HCT116 (cell line): ENCODE measurements around the gene PPP1R12B. TPM values are rescaled to one million over a fixed set of nuclear protein-coding genes. Genes with fewer than 3 reads are reported as not detected.

Source experiments
- ATAC-seq: fragments of 200-7000 bp; cut with Tn5 transposase; 2 replicates; pipeline ENCODE4 v1.9.1; 2020; ENCODE audit warnings: mild to moderate bottlenecking, moderate library complexity
- BruUV-seq: library from RNA; stranded (reverse); fragments of 400-500 nt; replicated peaks from 2 replicates; lab custom pipeline; 2021; lab: Mats Ljungman, UMichigan
- CTCF ChIA-PET: fragments of 300-600 bp; sonication (Branson Sonifier 250); formaldehyde crosslinking; loops from one replicate; lab custom pipeline; 2021; ENCODE audit warnings: antibody characterized with exemption; lab: Charles Lee
- POLR2A ChIA-PET: fragments of 300-600, 350-600 bp; sonication (Branson Sonifier 250); formaldehyde crosslinking; loops from one replicate; lab custom pipeline; 2021; ENCODE audit warnings: antibody characterized with exemption; lab: Charles Lee
- RAD21 ChIA-PET, 2 experiments: fragments of 300-600 bp; sonication (Branson Sonifier 250); formaldehyde crosslinking; loops; one replicate each; lab custom pipeline; 2023; ENCODE audit warnings: low total read pairs in 2 of 2; ENCODE audit not compliant: uncharacterized antibody in 2 of 2, unreplicated experiment in 2 of 2, low non-redundant PET in 1 of 2; lab: Charles Lee
- DNase-seq: peaks from one replicate; pipeline ENCODE4 v3.0.0-alpha.2; 2010; ENCODE audit warnings: low read depth, low spot score
- H2AFZ ChIP-seq: fragments of 200-600 bp; shearing (Covaris generic), sonication (generic); 2 replicates; pipeline ENCODE4 v1.6.1; 2017; ENCODE audit warnings: low read depth, mixed run types, mixed read lengths, antibody characterized with exemption, low read length; ENCODE audit not compliant: poor library complexity, severe bottlenecking
- H3K27ac ChIP-seq: 2 replicates; pipeline ENCODE4 v1.5.1; 2012; ENCODE audit warnings: low read depth, low read length
- H3K27me3 ChIP-seq: fragments of 200-600 bp; sonication (generic); 2 replicates; pipeline ENCODE4 v1.6.1; 2016; ENCODE audit warnings: mixed run types, low read length, mixed read lengths; ENCODE audit not compliant: insufficient read depth
- H3K36me3 ChIP-seq, 2 experiments: fragments of 200-500 bp in 1 of 2; fragments of 200-600 bp in 1 of 2; sonication (Bioruptor generic) in 1 of 2; sonication (generic) in 1 of 2; 2 replicates each; pipeline versions ENCODE4 v1.5.1 to v1.6.1; 2014 to 2016; ENCODE audit warnings: low read length in 2 of 2, inconsistent platforms in 1 of 2, mixed read lengths in 1 of 2, mixed run types in 1 of 2; ENCODE audit not compliant: insufficient read depth in 2 of 2, control insufficient read depth in 1 of 2
- H3K4me1 ChIP-seq, 2 experiments: fragments of 200-600 bp in 1 of 2; sonication (generic) in 1 of 2; 2 replicates each; pipeline versions ENCODE4 v1.5.1 to v1.6.1; 2012 to 2017; ENCODE audit warnings: low read length in 2 of 2, inconsistent platforms in 1 of 2, mild to moderate bottlenecking in 1 of 2, mixed read lengths in 1 of 2, mixed run types in 1 of 2, moderate library complexity in 1 of 2; ENCODE audit not compliant: insufficient read depth in 2 of 2, control insufficient read depth in 1 of 2
- H3K4me2 ChIP-seq: fragments of 200-600 bp; sonication (generic); 2 replicates; pipeline ENCODE4 v1.6.1; 2017; ENCODE audit warnings: mixed run types, low read length, mixed read lengths
- H3K4me3 ChIP-seq, 2 experiments: fragments of 200-600 bp in 1 of 2; sonication (generic) in 1 of 2; replicated peaks in 1 of 2; 2 replicates each; pipeline ENCODE4 v1.5.1; 2011 to 2016; ENCODE audit warnings: low read length in 2 of 2, control low read depth in 1 of 2, low read depth in 1 of 2, mild to moderate bottlenecking in 1 of 2, mixed read lengths in 1 of 2, mixed run types in 1 of 2
- H3K79me2 ChIP-seq: fragments of 200-600 bp; sonication (generic); 2 replicates; pipeline ENCODE4 v1.6.1; 2017; ENCODE audit warnings: mild to moderate bottlenecking, mixed run types, low read length, moderate library complexity, mixed read lengths; ENCODE audit not compliant: insufficient read depth
- H3K9ac ChIP-seq: fragments of 200-600 bp; sonication (generic); 2 replicates; pipeline ENCODE4 v1.6.1; 2016; ENCODE audit warnings: low read length, mixed read lengths
- H3K9me2 ChIP-seq: fragments of 200-600 bp; sonication (generic), shearing (Covaris generic); 2 replicates; pipeline ENCODE4 v1.6.1; 2017; ENCODE audit warnings: mixed run types, mild to moderate bottlenecking, moderate library complexity; ENCODE audit not compliant: insufficient read depth
- H3K9me3 ChIP-seq, 2 experiments: fragments of 200-500 bp in 1 of 2; fragments of 200-600 bp in 1 of 2; sonication (Bioruptor generic) in 1 of 2; sonication (generic) in 1 of 2; 2 replicates each; pipeline ENCODE4 v1.6.1; 2014 to 2017; ENCODE audit warnings: low read length in 2 of 2, mixed read lengths in 2 of 2, inconsistent platforms in 1 of 2, low read depth in 1 of 2, mild to moderate bottlenecking in 1 of 2, mixed run types in 1 of 2, moderate library complexity in 1 of 2; ENCODE audit not compliant: control insufficient read depth in 1 of 2, insufficient read depth in 1 of 2
- H4K20me1 ChIP-seq: fragments of 200-600 bp; sonication (generic), shearing (Covaris generic); 2 replicates; pipeline ENCODE4 v1.6.1; 2017; ENCODE audit warnings: mixed run types, mild to moderate bottlenecking, moderate library complexity; ENCODE audit not compliant: insufficient read depth
- CBX3 ChIP-seq: IDR thresholded peaks from 2 replicates; pipeline ENCODE4 v1.6.1; 2012; ENCODE audit warnings: low read depth
- CTCF ChIP-seq, 3 experiments: fragments of 200-600 bp in 1 of 3; sonication (generic) in 1 of 3; IDR thresholded peaks in 2 of 3; conservative IDR thresholded peaks in 1 of 3; 2 replicates each; pipeline ENCODE4 v1.5.1; 2012 to 2017; ENCODE audit warnings: low read depth in 2 of 3, low read length in 2 of 3, antibody characterized with exemption in 1 of 3, borderline replicate concordance in 1 of 3, control low read depth in 1 of 3, mild to moderate bottlenecking in 1 of 3, mixed read lengths in 1 of 3, mixed run types in 1 of 3, moderate library complexity in 1 of 3; ENCODE audit not compliant: insufficient read depth in 1 of 3
- EGR1 ChIP-seq: IDR thresholded peaks from 2 replicates; pipeline ENCODE4 v1.6.1; 2012; ENCODE audit warnings: low read depth
- ELF1 ChIP-seq: IDR thresholded peaks from 2 replicates; pipeline ENCODE4 v1.6.1; 2012; ENCODE audit warnings: low read depth, borderline replicate concordance
- EZH2phosphoT487 ChIP-seq: fragments of 200-600 bp; IDR thresholded peaks from 2 replicates; pipeline ENCODE4 v1.6.1; 2018; ENCODE audit warnings: antibody characterized with exemption, borderline replicate concordance
- FOSL1 ChIP-seq: IDR thresholded peaks from 2 replicates; pipeline ENCODE4 v1.6.1; 2012; ENCODE audit warnings: low read depth
- MAX ChIP-seq: IDR thresholded peaks from 2 replicates; pipeline ENCODE4 v1.6.1; 2012
- POLR2A ChIP-seq: IDR thresholded peaks from 2 replicates; pipeline ENCODE4 v1.7.0; 2011; ENCODE audit warnings: borderline replicate concordance; ENCODE audit not compliant: insufficient read depth, insufficient read length; ENCODE audit errors: extremely low read depth
- POLR2AphosphoS5 ChIP-seq: IDR thresholded peaks from 2 replicates; pipeline ENCODE4 v1.6.1; 2011; ENCODE audit warnings: mild to moderate bottlenecking, low read depth, low read length, moderate library complexity
- REST ChIP-seq: IDR thresholded peaks from 2 replicates; pipeline ENCODE4 v1.6.1; 2012; ENCODE audit warnings: low read depth
- SP1 ChIP-seq: IDR thresholded peaks from 2 replicates; pipeline ENCODE4 v1.6.1; 2012; ENCODE audit warnings: low read depth
- SRF ChIP-seq: IDR thresholded peaks from 2 replicates; pipeline ENCODE4 v1.6.1; 2012; ENCODE audit warnings: low read depth
- TCF7L2 ChIP-seq: IDR thresholded peaks from 2 replicates; pipeline ENCODE4 v1.7.0; 2011; ENCODE audit warnings: borderline replicate concordance, inconsistent platforms; ENCODE audit not compliant: insufficient read depth, insufficient read length; ENCODE audit errors: extremely low read depth
- ZNF274 ChIP-seq: fragments of 200-500 bp; sonication (Bioruptor generic); IDR thresholded peaks from 2 replicates; pipeline ENCODE4 v1.6.1; 2014; ENCODE audit warnings: mild to moderate bottlenecking, low read depth, low read length, inconsistent platforms
- intact Hi-C: fragments of 100-400 bp; cut with micrococcal nuclease; formaldehyde crosslinking; loops from 2 replicates; pipeline ENCODE4 v1.10.0; 2022
- total RNA-seq: library from RNA; stranded (reverse); gene quantifications from one replicate; pipeline ENCODE4 v1.2.1, GENCODE V29; 2021; ENCODE audit not compliant: unreplicated experiment
- TF ChIP-seq, protein P1 (sequence below): IDR thresholded peaks from 2 replicates; pipeline ENCODE4 v1.6.1; 2012

PPP1R12B gene
- total RNA-seq, 1 experiment from 2014 or later, result 14.3 TPM

GRCh38 chr1:202621446-202621845 is 272.9 kb downstream of the PPP1R12B start:
- ChIA-PET RAD21 (no interaction called here), CTCF (no interaction called here), POLR2A (no interaction called here)
- Histone ChIP-seq H3K36me3 (no peaks in the 10 kb centered on the region), H3K27me3 (no peaks in the 10 kb centered on the region), H3K4me2 (no peak overlapping the region), H3K9me3 (no peaks in the 10 kb centered on the region), H4K20me1 (no peaks in the 10 kb centered on the region), H3K4me1 (peaks cover 4 to 28% of the 10 kb centered on the region in 2 experiments; a peak in 3 of 4 replicates), H3K27ac (no peak overlapping the region), H3K9ac (no peak overlapping the region), H3K9me2 (no peaks in the 10 kb centered on the region), H3K4me3 (no peak overlapping the region), H3K79me2 (no peaks in the 10 kb centered on the region), H2AFZ (no peak overlapping the region)
- intact Hi-C loops, result loop anchor here (10.0 kb wide), 1 partner anchor 437 kb away; no protein-coding TSS in a partner anchor
- DNase-seq, result no peak
- ATAC-seq, result no peak
- BruUV-seq, result no TSS peak
- TF ChIP-seq EGR1, result no peak
- TF ChIP-seq FOSL1, result no peak
- no peak for TF ChIP-seq MAX
- no peak for TF ChIP-seq ELF1
- no peak for TF ChIP-seq POLR2AphosphoS5
- TF ChIP-seq CTCF (IDR thresholded peaks at IDR 0.05 in 2 of 3, conservative IDR thresholded peaks at IDR 0.05 in 1 of 3; ENCODE audit: borderline replicate concordance in 1 of 3, insufficient read depth in 1 of 3, low read depth in 2 of 3, low read length in 2 of 3), result no peak
- no peak for TF ChIP-seq SRF
- no peak for TF ChIP-seq POLR2A
- no peak for TF ChIP-seq CBX3
- TF ChIP-seq, protein P1, sequence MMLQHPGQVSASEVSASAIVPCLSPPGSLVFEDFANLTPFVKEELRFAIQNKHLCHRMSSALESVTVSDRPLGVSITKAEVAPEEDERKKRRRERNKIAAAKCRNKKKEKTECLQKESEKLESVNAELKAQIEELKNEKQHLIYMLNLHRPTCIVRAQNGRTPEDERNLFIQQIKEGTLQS, result no peak
- no peak for TF ChIP-seq SP1
- no peak for TF ChIP-seq REST
- TF ChIP-seq TCF7L2, result no peak
- no peak for TF ChIP-seq ZNF274
- no peak for TF ChIP-seq EZH2phosphoT487
